HuH-7 (cell line): ENCODE data around the gene RBMS3.
"Not testable (repeated sequence)": the region's sequence is repeated elsewhere in the genome, so short reads cannot be mapped to it uniquely, and the experiment has no call there.

Experiments
- DNase-seq: peaks from one replicate; pipeline ENCODE4 v3.0.0; 2011; ENCODE audit warnings: low spot score

Gene RBMS3

DNA sequence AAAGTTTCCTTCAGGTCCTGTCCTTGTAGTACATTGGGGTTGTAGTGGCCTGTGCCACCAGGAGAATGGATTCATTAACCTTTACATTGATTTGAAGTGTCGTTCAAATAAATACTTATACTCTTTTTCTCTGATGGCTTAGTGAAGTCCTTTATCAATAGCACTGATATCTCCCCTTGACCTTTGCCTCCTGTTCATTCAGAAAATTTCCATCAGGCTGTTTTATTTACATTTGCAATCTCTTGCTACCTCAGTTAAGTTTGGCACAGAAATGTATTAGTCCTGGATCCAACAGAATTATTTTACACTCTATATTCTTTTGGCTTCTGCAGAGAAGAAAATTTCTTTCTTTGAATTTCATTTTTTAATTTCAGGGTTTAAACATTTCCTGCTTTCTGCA, 497.0 kb downstream of the RBMS3 start:
- DNase-seq, result no peak

DNA sequence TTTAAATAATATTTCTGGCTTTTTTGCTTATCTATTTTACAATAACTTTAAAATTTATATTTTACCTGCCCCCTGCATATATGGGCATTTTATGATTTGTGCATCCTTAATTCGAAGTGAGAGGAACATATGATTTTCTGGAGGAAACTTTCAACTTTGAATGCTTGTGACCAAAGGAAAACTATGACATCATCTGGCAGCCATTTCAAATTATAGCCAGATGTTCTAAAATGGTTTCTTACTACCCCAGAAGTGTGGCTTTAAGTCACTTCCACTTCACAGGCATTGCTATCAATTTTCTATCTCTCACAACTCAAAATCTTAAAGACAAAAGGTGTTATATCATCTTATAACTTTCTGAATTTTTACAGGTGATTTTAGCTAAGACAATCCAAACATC, 508.8 kb downstream of the RBMS3 start:
- DNase-seq, result no peak

DNA sequence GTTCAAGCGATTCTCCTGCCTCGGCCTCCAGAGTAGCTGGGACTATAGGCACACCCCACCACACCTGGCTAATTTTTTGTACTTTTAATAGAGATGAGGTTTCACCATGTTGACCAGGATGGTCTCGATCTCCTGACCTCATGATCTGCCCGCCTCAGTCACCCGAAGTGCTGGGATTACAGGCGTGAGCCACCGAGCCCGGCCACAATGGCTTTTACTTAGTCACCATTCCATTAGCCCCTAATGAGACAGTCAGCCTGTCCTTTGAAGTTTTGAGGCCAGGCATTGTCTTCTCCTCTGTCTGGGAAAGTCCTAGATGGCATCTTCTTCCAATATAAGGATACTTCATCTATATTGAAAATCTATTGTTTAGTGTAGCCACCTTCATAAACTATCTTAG, 515.9 kb downstream of the RBMS3 start:
- DNase-seq, result no peak

DNA sequence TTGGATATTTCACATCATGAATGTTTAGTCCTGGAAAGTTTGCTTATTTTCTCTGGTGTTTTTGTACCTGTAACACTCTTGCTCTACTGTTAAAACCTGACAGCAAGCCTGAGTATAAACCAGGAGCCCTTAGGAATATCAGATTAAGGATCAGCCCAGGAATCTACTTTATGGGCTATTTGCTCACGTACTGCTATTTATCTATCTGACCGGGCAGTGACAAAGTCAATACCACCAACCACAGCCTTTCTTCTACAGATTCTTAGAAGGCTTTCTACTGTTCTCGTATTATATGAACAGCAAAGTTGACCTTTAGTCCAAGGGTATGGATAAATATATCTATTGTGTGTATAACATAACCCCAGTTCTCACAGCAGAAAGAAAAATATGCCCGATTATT, 521.2 kb downstream of the RBMS3 start:
- DNase-seq, result peak; percentile 41

DNA sequence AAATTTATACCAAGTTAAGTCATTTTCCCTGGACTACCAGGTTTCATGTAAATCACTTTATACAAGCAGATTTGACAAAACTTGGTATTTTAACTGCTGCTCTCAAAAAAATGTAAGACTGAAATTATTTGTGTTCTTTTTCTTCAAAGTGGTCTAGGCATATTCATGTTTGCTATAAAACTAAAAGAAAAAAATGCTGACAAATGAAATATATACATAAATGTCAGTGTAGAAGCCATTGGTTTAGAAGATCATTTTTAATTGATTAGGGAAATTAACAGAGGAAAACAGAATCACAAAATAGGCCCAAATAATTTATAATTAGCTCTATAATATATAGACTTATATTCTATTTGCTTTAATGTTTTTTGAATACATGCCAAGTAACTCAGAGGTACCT, 523.2 kb downstream of the RBMS3 start:
- no peak for DNase-seq

DNA sequence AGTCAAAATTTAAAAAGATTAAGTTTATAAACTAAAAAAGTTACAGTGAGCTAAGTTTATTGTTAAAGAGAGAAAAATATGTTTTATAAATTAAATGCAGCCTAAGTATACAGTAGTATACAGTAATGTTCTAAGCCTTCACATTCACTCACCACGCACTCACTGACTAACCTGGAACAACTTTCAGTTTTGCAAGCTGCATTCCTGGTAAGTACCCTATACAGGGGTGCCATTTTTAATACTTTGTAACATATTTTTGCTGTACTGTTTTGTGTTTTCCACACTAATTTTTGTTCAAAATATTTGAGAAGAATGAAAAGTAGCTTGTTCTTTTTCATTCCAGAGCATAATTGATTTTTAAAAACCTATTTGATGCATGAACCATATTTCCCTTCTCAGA, 524.9 kb downstream of the RBMS3 start:
- DNase-seq, result no peak

DNA sequence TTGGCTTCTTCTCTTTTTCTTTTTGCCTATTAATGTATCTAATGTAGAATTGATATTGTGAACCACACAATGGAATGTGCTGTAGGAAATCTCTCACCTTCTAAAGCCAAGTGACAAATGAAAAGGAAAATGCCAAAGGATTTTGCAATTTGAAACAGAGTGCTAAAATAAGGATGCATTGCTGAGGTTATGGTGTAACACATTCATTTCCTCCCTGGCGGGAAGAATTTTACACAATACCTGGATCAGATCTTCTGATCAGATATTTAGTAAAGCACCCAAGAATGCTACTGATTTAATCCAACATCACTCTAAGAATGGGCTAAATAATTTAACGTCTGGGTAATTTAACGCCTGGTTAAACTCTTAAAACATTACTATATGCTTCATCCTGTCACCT, 527.5 kb downstream of the RBMS3 start:
- not testable (repeated sequence) for DNase-seq

DNA sequence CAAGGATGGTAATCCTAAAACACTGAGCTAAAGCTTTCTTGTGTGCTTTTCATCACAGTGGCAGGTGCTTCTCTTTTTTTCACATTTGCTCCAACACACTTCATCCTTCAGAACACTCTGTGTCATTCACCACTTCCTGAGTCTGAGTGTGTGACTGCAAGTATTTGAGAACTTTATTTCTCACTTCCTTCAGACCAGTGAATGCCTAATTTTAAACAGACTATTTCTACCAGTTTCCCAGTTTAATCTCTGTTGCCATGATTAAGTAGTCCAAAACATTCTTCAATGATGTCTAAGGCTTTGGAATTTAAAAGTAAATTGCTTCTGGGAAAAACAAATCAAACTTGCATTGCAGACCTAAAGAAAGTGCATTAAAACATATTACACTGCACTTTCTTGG, 541.2 kb downstream of the RBMS3 start:
- no peak for DNase-seq

DNA sequence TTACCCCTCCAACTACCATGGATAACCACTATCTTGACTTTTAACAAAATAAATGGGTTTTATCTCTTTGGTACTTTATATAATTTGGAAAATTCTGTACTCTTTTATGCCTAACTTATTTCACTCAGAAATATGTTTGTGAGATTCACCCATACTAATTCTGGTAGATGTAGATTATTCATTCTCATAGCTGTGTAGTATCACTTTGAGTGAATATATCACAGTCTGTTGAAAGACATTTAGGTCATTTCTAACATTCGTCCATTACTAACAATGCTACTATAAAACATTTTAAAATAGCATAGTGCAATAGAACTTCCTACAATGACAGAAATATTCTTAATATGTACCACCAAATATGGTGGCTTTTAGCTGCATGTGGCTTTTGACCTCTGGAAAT, 542.4 kb downstream of the RBMS3 start:
- no peak for DNase-seq

DNA sequence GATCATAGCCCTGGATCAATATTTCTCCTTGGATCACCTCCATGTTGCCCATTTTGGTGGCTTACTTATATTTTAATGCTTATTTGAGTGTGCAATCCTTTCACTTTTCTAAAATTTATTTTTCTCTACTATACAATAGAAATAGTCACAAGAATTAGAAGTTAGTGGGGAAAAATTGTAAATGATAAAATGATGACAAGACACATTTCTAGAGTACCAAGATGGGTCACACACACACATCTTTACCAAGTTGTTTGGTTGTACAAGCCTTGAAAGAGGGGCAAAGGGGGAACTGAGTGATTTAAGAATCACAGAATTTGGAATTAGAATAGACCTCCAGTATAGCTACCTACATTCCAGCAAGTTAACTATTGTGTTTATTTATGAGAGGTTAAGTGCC, 545.8 kb downstream of the RBMS3 start:
- DNase-seq, result no peak

DNA sequence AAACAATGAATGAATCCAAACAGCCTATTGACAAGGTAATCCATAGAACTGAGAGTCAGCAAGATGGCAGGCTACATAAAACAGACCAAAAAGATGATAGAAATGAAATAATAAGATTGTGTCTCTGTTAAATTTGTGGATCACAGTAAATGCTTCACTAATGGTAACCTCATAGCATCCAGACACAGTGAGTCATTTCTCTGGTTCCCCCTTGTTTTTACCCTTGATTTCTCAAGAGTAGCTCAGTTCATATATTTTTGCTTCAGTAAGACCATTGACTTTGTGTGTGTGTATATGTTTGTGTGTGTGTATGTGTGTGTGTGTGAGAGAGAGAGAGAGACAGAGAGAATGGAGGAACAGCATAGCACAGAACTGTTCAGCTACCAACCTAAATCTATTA, 546.9 kb downstream of the RBMS3 start:
- DNase-seq, result no peak

DNA sequence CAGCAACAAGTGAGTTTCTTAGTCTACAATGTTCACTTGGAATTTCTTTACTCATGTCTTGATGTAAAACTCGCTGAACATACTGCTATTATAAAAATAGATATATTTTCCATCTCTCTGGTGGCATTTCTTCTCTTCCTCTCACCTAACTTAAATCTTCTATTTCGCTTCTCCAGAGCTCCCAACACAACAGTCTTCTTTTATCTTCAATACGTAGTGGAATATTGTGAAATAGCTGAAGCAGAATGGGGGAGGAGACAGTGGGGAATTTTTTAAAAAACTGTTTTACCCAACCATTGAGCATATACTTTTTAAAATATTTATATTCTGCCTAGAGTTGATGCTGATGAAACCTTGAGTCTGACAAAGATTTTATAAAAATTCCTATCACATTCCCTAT, 548.5 kb downstream of the RBMS3 start:
- DNase-seq, result no peak

DNA sequence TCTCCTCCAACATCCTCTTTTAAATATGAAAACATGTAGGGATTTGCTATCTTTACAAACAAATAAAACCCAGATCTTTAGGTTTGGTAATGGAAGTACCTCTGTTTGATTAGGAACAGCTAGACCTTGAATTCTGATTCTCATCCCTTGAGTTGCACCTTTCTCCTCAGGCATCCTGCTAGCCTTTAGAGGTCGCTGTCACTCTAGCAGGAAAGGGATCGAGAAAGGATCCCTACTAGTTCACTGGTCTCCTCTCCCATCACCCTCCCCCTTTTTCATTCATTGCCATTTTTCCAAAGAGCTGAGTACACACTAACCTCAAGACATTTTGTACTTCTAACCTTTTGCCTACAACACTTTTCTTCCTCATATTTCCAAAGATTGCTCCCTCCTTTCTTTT, 569.8 kb downstream of the RBMS3 start:
- peak; percentile 41 for DNase-seq

DNA sequence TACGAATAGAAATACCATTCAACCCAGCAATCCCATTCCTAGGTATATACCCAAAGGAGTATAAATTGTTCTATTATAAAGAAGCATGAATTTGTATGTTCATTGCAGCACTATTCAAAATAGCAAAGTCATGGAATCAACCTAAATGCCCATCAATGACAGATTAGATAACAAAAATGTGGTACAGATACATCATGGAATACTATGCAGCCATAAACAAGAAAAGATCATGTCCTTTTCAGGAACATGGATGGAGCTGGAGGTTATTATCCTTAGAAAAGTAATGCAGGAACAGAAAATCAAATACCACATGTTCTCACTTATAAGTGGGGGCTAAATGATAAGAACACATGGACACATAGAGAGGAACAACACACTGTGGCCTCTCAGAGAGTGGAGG, 571.9 kb downstream of the RBMS3 start:
- no peak for DNase-seq

DNA sequence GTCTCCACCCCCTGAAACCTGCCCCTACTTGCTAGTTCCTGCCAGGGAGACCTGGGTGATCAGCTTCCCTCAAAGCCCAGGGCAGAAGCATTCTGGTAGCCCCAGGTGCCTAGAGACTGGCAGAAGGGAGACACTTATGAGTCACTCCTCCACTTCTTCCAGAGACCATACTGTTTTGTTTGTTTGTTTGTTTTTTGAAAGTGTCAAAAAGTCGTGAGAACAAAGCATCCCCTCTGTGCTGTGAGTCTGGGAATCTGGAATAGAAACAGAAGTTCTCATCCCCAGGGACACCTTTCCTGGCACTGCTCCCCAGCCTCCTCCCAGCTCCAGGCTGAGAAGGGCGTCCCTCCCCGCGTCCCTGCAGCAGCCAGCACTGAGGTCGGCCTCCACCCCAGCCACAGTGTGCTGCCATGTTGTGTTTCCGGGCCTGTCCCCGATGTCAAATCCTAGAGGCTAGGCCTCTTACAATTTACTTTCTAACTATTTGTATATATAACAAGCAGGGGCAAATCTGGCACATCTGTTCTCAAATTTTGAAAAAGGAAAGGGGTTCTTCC, 573.0 kb downstream of the RBMS3 start:
- DNase-seq, result no peak

DNA sequence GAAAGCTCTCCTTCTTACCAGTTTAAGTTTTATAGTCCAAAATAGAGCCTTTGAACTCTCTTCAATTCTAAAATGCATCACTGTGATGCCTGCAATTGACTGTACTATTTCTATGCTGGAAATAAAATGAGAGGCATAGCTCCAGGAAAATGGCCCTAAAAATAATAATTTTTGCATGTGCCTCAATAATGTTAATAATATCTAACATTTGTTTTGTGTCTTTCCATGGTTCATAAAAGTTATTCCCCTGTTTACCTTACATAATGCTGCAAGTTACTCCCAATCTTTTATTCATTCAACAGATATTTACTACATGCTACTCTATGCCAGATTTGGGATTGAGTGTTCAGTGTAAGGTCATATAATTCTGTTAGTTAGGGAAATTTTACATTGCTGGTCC, 574.0 kb downstream of the RBMS3 start:
- DNase-seq, result no peak

DNA sequence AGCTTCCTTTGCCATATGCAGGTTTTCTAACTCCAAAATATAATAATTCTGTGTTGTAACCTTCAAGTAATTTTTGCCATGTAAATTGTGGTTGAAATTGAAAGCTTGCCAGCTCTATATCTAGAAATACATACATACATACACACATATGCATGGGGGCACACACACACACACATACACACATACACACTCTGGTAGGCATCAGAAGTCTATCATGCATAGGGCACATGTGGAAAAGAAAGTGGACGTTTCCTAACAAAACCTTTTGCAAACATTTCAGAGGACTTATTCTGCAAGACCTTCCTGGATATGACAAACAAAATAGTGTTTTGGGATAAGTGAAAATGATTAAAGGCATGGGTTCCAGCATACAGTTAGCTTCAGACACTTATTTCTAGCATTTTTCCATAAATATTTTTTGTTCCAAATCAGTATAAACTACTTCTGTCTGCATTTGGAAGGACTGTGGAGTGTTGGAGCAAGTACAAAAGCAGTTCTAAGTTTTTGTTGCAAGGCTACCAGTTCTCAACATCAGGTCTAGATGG, 578.9 kb downstream of the RBMS3 start:
- no peak for DNase-seq

DNA sequence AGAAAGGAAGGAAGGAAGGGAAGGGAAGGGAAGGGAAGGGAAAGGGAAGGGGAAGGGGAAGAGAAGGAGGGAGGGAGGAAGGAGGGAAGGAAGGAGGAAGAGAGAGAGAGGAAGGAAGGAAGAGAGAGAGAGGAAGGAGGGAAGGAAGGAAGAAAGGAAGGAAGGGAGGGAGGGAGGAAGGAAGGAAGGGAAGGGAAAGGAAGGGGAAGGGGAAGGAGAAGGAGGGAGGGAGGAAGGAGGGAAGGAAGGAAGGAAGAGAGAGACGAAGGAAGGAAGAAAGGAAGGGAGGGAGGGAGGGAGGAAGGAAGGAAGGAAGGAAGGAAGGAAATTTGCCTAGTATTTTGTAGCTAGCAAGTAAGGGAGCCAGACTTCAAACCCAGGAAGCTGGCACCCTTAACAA, 583.9 kb downstream of the RBMS3 start:
- DNase-seq, result no peak

DNA sequence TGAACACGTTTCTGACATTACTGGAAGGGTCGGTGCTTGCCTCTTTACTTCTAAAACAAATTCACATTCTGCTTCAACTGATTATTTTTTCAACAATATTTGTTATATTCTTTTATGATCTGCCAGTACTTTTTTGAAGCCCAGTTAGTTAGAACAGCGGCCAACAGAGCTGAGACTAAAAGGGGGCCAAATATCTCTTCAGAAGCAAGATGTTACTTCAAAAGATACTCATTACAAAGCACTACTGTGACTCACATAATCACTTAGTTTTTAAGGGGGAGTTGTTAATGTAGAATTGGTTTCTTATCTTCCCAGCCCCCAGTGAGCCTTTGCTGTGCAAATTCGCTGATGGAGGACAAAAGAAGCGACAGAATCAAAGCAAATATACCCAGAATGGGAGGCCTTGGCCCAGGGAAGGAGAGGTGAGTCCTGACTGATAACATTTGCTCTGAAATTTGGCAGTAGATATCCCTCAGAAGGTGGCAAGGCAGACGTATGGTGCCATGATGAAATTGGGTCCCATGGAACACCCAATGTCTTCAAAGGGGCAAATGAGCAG, 587.8 kb downstream of the RBMS3 start:
- DNase-seq, result no peak

DNA sequence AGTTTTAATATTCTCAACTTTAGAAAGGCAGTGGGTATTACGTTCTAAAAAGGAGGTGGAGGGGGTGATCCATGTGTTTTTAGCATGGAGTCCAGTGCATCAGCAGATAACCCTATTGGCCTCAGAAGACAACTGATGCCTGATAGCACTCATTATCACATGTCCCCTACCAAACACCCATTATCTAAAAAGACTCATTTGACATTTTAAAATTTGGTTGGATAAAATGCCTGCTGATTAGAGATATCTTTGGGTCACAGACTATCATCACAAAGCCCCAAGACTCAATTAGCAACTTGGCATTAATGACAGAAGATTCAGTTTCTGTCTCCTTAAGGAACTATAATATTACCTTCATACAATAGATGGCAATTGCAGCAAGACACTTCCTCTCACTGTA, 589.3 kb downstream of the RBMS3 start:
- DNase-seq, result no peak

DNA sequence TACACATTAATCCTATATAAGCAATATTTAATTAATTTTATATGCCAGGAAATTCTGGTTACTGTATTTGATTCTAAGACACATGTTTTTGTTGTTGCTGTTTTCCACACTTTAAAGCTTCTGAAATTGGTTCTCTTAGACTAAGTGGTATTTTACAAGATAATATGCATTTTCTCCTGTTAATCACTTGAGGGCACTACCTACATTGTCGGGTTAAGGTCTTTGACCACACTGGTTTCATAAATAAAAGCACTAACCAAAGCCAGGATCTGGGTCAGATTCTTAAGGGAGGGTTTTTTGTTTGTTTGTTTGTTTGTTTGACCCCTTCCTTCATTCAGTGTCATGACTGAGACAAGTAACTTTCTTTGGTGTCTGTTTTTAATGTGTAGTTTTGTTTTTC, 590.2 kb downstream of the RBMS3 start:
- DNase-seq, result peak; percentile 18

DNA sequence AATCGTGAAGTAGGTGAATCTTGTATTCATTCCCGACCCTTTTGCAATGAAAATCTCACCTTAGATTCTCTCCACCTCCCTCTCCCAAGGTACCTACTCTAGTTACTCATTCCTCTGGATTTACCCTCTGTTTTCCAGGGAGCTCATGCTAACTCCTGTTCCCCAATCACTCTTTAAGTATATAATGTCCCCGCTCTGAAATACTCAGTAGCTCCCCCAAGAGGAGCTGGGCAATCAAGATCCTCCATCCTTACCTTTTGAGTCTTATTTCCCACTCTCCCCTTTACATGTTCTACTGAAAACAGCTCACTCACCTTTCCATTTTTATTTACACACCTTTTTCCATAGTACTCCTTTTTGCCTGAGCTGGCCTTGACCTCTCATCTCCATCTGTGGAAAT, 599.9 kb downstream of the RBMS3 start:
- DNase-seq, result no peak

DNA sequence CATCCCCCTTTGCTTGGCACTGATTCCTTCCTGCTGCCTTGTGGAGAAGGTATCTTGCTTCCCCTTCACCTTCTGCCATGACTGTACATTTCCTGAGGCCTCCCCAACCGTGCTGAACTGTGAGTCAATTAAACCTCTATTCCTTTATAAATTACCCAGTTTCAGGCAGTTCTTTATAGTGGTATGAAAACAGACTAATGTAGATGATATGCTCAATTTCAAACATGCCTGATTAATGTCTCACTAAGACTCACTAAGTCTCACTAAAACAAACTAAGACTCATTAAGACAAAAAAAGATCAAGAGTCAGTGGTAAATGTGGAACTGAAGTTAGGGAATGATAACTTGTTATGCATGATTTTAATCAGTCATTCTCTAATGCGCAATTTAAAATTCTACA, 606.6 kb downstream of the RBMS3 start:
- no peak for DNase-seq

DNA sequence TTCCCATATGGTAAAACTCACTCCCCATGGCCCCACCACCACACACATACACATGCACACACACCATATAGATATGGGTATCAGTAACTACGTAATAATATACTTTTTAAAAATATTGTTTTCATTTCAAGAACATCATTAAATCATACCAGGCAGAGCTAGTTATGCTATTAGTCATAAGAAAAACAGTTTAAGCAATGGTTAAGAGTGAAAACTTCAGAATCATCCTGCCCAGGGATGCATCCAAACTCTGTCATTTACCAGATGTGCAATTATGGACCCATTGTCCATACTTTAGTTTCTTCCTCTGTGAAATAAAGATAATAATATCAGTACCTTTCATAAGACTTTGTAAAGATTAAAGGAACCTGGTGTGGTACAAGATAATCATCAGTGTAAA, 608.3 kb downstream of the RBMS3 start:
- no peak for DNase-seq

DNA sequence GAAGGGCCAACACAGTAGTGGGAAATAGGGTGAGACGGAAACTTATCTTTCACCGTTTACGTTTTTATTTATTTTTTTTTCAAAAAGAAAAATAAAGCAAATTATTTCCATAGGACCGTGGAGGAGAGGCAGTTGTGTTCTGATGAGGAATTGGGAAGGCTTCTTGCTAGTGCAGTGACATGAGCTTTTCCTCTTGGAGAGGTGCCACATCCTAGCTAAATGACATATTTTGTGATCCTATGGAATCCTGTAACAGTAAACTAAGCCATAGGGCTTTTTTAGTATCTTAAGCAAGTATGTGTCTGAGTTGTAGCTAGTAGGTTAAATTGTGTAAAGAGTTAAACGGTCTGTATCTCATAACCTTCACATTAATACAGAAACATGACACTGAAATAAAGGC, 609.9 kb downstream of the RBMS3 start:
- DNase-seq, result no peak
